HG03521 (cell line): ENCODE data around the gene EPSTI1.
"Not testable (repeated sequence)": the region's sequence is repeated elsewhere in the genome, so short reads cannot be mapped to it uniquely, and the experiment has no call there.

ENCODE experiments used
- ATAC-seq: cut with Tn5 transposase; IDR thresholded peaks from one replicate; pipeline ENCODE4 v1.9.1; 2021; ENCODE audit warnings: mild to moderate bottlenecking, moderate library complexity; ENCODE audit not compliant: unreplicated experiment

Gene EPSTI1

DNA sequence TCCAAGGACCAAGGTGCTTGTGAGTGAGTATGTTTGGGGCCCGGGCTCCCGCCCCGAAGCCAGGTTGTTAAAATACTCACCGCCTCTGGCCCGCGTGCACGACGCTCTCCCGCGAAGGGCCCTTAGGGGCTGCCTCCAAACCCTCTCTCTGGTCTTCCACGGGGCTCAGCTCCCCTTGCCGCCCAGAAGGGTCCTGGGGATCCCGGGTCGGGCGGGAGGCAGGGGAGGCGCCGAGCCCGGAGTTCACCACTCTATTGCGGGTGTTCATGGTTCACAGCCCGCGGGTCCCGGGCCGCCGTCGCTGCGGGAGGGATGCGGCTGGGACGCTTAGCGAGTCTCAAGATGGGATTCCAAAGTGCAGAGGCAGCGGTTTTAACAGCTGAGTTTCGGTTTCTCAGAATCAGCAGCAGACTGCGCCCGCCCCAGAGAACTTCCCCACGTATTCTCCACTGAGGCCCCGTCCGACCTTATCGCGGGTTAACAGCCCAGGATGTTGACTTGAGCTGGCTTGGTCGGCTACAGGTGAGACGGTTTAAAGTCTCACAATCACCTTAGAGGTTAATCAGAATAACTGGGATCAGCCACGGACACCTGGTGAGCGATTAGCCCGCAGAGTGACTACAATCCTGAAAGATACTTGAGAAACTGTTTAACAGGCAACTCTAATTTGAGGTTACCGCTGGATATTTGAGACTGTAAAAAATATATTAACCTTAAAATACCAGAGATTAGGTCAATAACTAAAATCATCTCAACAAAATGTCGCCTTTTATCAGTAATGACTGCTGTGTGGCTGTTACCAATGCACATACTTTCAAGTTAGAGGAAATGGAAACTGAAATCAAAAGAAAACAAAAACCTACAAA, at the start of gene EPSTI1:
Gene EPSTI1 (minus strand): TSS at position 344 of the 866 bp plus-strand sequence. CDS start 76 bp downstream, at position 268.
- peak; percentile 66 for ATAC-seq

DNA sequence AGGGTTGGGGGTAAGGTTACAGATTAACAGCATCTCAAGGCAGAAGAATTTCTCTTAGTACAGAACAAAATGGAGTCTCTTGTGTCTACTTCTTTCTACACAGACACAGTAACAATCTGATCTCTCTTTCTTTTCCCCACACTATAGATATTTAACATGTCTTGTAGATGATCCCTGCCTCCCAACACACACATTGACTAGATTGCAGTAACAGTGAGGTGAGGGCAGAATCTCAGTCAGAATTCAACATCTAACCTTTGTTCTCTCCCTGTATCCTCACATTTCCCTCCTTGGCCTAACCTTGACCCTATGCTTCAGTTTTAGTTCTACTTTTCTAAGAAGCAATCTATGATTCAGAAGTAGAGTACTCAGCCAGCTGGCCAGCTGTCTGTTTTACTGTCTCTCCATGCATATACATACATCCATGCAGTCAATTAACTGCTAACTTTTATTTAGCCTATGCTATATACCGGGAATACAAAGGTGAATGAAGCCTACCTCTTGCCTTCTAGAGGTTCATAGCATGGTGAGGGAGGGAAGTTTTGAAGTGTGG, 49.4 kb upstream of the EPSTI1 start:
- ATAC-seq: peak; percentile 47

- ATAC-seq: not testable (repeated sequence)
Observed at GRCh38 chr13:43040581-43041368, 48.7 kb upstream of the EPSTI1 start.

DNA sequence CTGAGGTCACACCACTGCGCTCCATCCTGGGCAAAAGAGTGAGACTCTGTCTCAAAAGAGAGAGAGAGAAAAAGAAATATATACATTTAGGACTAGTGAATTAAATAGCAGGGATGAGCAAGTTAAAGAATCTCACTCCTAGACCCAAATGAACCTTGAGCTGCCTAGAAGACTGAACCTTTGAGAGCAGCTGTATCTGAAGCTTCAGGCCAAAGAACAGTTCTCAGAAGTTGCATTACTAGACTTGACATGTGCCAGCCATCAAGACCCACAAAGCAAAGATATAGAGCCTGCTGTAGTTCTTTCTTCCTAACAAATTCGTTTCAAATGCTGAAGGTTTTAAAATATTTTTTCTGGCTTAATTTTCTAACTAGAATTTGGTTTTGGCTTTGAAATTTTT, 47.9 kb upstream of the EPSTI1 start:
- no peak for ATAC-seq

DNA sequence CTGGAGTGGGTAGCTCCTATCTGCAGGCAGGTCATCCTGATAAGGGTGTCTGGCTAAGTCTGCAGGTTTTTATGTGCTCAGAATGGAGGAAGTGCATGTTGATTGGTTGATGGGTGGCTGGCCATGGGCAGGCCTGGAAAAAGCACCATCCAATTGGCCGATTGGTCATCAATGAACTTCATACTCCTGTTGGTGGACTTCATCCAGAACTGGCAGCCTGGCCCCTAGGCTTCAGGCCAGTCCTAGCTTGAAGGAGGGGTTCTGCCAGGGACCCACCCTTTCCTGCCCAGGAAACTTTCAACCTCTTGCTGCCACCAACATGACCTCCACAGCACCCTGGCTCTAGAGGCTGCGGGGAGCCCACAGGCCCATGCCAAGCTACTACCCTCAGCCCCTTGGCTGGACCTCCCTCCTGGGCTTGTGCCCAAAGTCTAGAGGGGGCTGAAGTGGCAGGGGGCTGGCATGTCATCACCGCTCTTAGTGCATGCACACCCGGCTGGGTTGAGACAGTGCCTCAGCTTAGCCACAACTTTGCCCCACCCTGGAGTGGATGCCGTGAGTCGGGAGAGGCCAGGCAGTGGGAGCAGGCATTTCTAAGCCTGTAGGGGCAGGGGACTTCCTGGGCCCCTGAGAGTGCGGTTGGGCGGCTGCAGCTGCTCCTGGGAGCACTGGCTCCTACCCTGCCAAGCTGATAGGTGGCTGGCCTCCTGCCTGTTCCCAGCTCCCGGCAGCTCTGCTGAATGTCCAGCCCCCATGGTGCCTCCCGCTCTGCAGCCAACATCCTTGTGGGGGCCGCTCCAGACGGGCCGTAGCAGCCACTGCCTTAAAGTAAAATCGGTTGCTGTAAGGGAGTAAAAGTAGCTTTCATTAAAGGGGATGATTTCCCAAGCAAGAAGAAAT, 44.6 kb upstream of the EPSTI1 start:
- ATAC-seq: no peak

- no peak for ATAC-seq
Observed at GRCh38 chr13:43033038-43033437, 41.0 kb upstream of the EPSTI1 start.

DNA sequence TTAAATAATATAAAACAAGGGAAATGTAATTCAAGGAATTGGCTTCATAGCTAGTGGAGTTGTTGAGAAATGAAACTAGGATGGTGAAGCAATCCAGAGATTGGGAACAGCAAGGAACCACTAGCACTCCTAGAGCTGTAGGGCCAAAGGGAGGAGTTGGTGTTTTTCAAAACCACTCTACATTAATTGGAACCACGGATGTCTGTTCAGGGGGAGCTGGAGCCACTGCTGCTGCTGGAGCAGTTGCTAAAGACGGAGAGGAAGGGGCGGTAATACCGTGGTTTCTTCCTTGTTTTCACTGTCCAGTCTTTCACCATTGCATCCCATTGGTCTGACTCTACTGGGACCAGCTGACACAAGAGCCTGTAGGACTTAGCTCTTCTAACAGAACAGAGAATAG, 39.8 kb upstream of the EPSTI1 start:
- ATAC-seq: no peak

DNA sequence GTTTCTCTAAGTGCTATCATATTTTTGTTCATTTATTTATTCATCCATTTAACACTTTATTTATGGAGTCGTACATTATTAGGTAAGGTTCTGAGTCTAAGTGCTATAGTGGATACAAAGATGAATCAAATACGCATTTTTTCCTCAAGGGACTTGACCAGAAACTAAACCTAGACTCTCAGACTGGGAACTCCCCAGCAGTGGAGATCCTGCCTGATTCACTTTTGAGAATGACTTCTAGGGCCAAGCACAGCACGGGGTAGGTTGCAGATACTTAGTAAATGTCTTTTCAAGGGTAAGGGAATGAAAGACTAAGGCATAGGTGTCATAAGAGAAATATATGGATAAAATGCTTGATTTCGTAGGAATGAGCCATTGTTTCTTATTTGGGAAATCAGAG, 38.5 kb upstream of the EPSTI1 start:
- no peak for ATAC-seq

DNA sequence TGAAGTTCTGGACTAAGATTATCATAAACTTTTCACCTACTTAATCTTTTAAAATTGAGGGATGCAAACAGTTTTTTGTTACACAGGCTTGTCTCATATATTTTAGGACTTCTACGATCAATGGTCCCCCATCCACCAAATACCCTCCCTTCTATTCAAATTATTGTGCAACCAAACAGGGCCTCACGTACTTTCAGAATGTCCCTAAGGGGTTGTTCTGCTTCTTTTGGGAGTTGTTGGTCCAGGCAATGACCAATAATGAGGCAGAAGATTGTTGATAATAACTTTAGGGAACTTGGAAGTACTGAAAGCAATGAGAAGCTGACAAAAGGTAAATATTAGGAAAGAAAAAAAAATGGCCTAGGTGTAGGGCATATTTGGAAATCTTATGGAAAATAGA, 34.2 kb upstream of the EPSTI1 start:
- ATAC-seq: no peak

DNA sequence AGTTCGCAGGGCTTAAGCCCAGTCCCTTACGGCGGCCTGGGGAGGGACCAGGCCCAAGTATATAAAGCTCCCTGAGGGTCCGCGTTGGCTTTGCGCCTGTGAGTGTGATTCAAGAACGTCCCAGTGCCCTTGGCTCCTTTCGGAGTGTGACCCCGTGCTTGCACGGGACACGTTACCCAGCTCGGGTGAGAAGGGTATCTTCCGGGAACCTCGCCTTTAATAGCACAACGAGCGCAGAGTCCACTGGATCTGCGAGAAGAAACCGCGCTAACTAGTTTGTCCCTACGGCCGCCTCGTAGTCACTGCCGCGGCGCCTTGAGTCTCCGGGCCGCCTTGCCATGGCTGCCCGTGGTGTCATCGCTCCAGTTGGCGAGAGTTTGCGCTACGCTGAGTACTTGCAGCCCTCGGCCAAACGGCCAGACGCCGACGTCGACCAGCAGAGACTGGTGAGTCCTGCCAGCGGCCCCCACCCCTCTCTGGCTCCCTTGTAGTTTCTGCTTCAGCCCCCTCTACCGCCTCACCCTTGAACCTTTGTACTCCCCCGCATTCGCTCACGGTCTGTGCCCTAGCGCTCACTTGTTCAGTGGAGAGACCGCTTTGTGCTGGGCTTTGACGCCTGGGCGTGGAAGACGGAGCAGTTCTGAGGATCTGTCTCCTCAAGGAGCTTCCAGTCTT, 31.4 kb upstream of the EPSTI1 start, which contains the start of gene DNAJC15:
Gene DNAJC15 (plus strand): TSS at position 298 of the 675 bp plus-strand sequence. CDS start 41 bp downstream, at position 339.
- peak; percentile 77 for ATAC-seq

DNA sequence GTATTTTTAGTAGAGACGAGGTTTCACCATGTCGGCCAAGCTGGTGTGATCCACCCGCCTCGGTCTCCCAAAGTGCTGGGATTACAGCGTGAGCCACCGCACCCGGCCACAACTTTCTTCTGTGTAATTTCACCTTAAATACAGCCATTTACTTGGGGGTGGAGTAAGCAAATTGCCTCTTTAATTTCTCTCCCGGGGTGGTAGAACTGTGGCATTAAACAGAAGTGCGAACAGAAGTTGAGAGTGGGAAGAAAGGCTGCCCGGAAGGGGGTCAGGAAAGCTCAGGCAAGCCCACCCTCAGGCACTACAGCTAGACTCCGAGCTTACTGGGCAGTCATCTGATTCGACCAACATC, 30.9 kb upstream of the EPSTI1 start:
- no peak for ATAC-seq

- ATAC-seq: no peak
Observed at GRCh38 chr13:43021926-43022670, 30.1 kb upstream of the EPSTI1 start.

DNA sequence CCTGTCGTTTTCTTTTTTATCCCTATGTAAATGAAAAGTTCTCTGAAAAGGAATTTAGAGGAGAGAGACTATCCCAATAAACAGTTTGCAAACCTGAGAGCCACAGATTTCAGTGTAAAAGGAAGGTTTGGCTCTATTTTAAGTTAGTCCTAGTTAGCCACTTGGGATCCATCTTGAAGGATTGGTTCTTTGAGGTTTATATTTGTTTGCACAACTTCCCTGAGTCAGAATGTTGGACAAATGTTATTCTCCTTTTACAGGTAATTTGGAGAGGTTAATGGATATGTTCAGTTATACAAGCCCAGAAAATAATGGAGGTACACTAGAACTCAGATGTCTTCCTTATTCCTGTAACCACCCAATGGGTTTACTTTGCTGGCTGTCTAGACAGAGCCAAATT, 28.8 kb upstream of the EPSTI1 start:
- no peak for ATAC-seq

DNA sequence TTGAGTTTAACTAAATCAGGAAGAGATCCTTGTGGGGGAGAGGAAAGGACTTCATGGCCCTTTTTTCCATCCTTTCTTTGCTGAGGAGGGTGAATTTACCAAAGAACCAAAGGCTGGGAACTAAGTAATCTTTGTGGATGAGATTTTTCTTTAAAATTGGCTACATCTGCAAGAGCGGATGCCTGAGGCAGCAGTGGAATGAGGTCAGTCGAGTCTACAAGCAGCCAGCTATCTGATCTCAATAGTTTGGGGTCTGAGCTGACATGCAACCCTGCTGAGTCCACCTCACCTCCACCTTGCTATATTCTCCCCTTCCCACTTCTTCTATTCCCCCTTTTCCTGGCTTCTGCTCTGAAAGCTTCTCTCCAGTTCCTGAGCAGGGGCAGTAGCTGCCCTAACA, 27.8 kb upstream of the EPSTI1 start:
- ATAC-seq: no peak

DNA sequence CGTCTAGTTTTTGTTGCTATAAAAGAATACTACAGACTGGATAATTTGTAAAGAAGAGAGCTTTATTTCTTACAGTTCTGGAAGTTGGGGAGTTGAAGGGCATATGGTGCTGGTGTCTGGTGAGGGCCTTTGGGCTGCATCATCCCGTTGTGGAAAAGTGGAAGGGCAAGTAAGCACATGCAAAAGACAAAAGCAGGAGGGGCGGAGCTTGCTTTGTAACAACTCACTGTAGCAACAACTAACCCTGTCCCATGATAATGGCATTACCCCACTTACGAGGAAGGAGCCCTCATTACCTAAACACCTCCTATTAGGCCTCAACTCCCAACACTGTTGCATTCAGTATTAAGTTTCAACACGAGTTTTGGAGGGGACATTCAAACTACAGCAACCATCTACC, 24.2 kb upstream of the EPSTI1 start:
- no peak for ATAC-seq

DNA sequence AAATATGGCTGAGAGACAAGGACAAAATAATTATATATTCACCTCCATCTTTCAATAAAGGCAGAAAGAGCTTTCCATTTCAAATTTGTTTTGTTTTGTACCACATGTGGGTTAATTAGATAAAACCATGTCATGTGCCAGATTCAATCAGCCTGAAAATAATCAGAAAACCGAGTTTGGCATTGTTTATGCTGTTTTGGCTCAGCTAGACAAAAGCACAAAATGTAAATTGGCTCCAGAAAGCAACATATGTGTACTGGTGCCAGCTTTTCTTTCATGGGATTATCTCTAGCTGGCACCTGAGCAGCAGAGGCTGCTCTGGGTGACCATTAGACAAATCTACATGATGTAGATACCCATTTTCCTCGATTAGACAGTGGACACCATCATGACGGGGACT, 22.1 kb upstream of the EPSTI1 start:
- ATAC-seq: no peak

GRCh38 chr13:43009506-43009905, 17.5 kb upstream of the EPSTI1 start:
- ATAC-seq: no peak

DNA sequence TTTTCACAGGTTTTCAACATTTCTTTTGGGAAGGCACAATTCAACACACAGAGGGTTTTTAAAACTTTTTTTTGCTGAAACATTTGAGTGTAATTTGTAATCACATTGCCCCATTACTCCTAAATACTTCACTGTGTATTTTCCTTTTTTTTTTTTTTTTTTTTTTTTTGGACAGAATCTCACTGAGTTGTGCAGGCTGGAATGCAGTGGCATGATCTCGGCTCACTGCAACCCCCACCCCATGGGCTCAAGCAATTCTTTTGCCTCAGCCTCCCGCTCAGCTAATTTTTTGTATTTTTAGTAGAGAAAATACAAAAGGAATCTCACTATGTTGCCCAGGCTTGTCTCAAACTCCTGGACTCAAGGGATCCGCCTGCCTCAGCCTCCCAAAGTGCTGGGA, 16.6 kb upstream of the EPSTI1 start:
- no peak for ATAC-seq

- ATAC-seq: no peak
Observed at GRCh38 chr13:43006893-43007631, 15.0 kb upstream of the EPSTI1 start.
